ENCODE data around the gene TPBGL. TPM values are rescaled to one million over a fixed set of nuclear protein-coding genes. Genes with fewer than 3 reads are reported as not detected.

The TPBGL gene
- total RNA-seq, 1 experiment from 2014 or later, result not detected

DNA sequence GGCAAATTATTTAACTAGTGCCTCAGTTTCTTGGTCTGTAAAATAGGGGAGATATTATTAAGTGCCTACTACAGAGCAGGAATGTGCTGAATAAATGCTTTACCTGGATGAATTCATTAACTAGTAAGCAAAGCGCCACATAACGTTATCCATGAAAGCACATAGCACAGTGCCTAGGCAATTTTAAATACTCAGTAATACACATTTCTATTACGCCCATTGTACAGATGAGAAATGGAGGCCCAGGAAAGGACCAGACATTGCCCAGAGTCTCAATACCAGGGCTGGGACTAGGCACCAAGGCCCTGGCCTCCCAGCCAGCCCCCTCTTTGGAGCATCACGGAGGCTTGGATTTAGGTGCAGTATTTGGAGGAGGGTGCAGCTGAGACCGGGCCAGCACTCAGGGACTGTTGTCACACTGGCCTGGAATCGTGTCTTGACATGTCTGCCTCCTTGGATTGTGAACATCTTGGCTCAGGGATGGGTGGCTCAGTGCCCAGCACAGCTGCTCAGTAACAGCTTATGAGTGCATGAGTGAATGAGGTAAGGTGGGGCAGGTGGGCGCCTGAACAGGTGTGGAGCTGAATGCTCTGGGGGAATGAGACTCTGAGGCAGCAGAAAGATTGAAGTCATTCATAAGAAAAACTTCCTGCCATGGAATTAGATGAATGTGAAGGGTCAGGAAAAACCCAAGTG, 42.1 kb upstream of the TPBGL start:
- no peaks in the 10 kb centered on the region for H3K4me1 ChIP-seq (ENCODE audit: low read length)
- H3K9me2 ChIP-seq (replicated peaks; ENCODE audit: insufficient read depth, low read length), result no peaks in the 10 kb centered on the region
- no peak overlapping the region for H3K4me3 ChIP-seq (ENCODE audit: low read length)
- no peak overlapping the region for H2AFZ ChIP-seq (ENCODE audit: low read length)
- no peaks in the 10 kb centered on the region for H3K27me3 ChIP-seq (ENCODE audit: low read length)
- H3K79me2 ChIP-seq (ENCODE audit: low read length), result no peaks in the 10 kb centered on the region
- H3K9me3 ChIP-seq (ENCODE audit: low read length), result no peaks in the 10 kb centered on the region
- H4K20me1 ChIP-seq (ENCODE audit: insufficient read depth, low read depth, low read length), result no peaks in the 10 kb centered on the region
- no peak for DNase-seq
- no peak overlapping the region for H3K27ac ChIP-seq (ENCODE audit: low read length)
- H3K9ac ChIP-seq (ENCODE audit: low read length), result no peak overlapping the region
- H3K4me2 ChIP-seq (ENCODE audit: low read depth, low read length, poor library complexity, severe bottlenecking), result no peak overlapping the region
- H3K36me3 ChIP-seq (ENCODE audit: insufficient read depth, low read length), result no peaks in the 10 kb centered on the region

DNA sequence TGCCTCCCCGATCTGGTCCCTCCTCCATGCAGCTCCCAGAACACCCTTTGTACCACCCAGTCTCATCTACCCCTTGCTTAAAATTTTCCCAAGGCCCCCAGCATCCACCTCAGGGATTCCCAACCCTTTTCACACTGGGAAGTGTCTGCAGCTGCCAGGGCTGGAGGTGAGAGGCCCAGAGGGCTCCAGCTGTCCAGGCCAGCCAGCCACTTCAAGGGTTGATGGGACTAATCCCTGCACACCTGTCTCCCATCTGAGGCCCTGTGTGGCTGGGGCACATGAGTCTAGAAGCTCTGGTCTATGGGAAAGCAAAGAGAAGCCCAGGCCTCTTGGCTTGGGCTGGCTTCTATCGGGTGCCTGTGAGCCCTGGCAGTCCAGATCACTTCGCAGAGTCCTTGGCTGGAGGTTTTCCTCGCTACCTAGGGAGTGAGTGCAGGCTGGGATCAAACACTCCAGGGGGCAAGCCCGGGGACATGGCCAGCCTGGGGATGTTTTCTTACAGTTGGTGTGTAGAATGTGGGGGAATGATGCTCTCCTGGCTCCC, 41.1 kb upstream of the TPBGL start:
- H3K9me2 ChIP-seq (replicated peaks; ENCODE audit: insufficient read depth, low read length), result no peaks in the 10 kb centered on the region
- no peaks in the 10 kb centered on the region for H3K36me3 ChIP-seq (ENCODE audit: insufficient read depth, low read length)
- DNase-seq, result no peak
- H3K4me1 ChIP-seq (ENCODE audit: low read length), result no peaks in the 10 kb centered on the region
- no peak overlapping the region for H2AFZ ChIP-seq (ENCODE audit: low read length)
- H3K4me2 ChIP-seq (ENCODE audit: low read depth, low read length, poor library complexity, severe bottlenecking), result no peak overlapping the region
- no peak overlapping the region for H3K27ac ChIP-seq (ENCODE audit: low read length)
- no peaks in the 10 kb centered on the region for H3K9me3 ChIP-seq (ENCODE audit: low read length)
- H3K9ac ChIP-seq (ENCODE audit: low read length), result no peak overlapping the region
- H3K79me2 ChIP-seq (ENCODE audit: low read length), result no peaks in the 10 kb centered on the region
- no peaks in the 10 kb centered on the region for H4K20me1 ChIP-seq (ENCODE audit: insufficient read depth, low read depth, low read length)
- H3K4me3 ChIP-seq (ENCODE audit: low read length), result no peak overlapping the region
- no peaks in the 10 kb centered on the region for H3K27me3 ChIP-seq (ENCODE audit: low read length)

- H3K4me1 ChIP-seq (ENCODE audit: low read length), result no peaks in the 10 kb centered on the region
- no peaks in the 10 kb centered on the region for H3K9me2 ChIP-seq (replicated peaks; ENCODE audit: insufficient read depth, low read length)
- no peak overlapping the region for H3K9ac ChIP-seq (ENCODE audit: low read length)
- H3K4me3 ChIP-seq (ENCODE audit: low read length), result no peak overlapping the region
- no peaks in the 10 kb centered on the region for H3K79me2 ChIP-seq (ENCODE audit: low read length)
- no peaks in the 10 kb centered on the region for H4K20me1 ChIP-seq (ENCODE audit: insufficient read depth, low read depth, low read length)
- H3K27ac ChIP-seq (ENCODE audit: low read length), result no peak overlapping the region
- no peak overlapping the region for H3K4me2 ChIP-seq (ENCODE audit: low read depth, low read length, poor library complexity, severe bottlenecking)
- H3K36me3 ChIP-seq (ENCODE audit: insufficient read depth, low read length), result no peaks in the 10 kb centered on the region
- DNase-seq, result no peak
- H2AFZ ChIP-seq (ENCODE audit: low read length), result no peak overlapping the region
- H3K9me3 ChIP-seq (ENCODE audit: low read length), result no peaks in the 10 kb centered on the region
- no peaks in the 10 kb centered on the region for H3K27me3 ChIP-seq (ENCODE audit: low read length)
Observed at GRCh38 chr11:75200051-75200450, 40.5 kb upstream of the TPBGL start.

DNA sequence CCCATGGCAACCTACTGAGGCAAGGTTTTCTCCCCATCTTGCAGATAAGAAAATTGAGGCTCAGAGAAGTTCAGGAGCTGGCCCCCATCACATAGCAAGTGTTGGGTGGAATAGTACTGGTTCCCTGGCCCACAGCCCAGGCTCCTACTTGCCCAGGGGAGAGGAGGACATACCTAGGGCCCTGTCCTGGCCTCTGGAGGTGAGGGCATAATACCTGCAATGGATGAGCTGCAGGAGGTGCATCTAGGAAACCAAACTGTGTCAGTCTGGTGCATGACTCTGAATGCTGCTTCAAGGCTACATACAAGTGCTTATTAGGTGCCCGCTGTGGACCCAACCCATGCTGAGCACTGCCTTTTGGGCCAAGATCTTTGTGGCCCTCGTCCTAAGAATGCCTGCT, 40.0 kb upstream of the TPBGL start:
- Histone ChIP-seq H3K4me2 (ENCODE audit: low read depth, low read length, poor library complexity, severe bottlenecking) (no peak overlapping the region), H3K9me2 (replicated peaks; ENCODE audit: insufficient read depth, low read length) (no peaks in the 10 kb centered on the region), H3K36me3 (ENCODE audit: insufficient read depth, low read length) (no peaks in the 10 kb centered on the region), H3K4me3 (ENCODE audit: low read length) (no peak overlapping the region), H3K4me1 (ENCODE audit: low read length) (no peaks in the 10 kb centered on the region), H3K27me3 (ENCODE audit: low read length) (no peaks in the 10 kb centered on the region), H2AFZ (ENCODE audit: low read length) (no peak overlapping the region), H3K27ac (ENCODE audit: low read length) (no peak overlapping the region), H3K79me2 (ENCODE audit: low read length) (no peaks in the 10 kb centered on the region), H3K9ac (ENCODE audit: low read length) (no peak overlapping the region), H3K9me3 (ENCODE audit: low read length) (no peaks in the 10 kb centered on the region), H4K20me1 (ENCODE audit: insufficient read depth, low read depth, low read length) (no peaks in the 10 kb centered on the region)
- DNase-seq, result no peak

GRCh38 chr11:75201771-75202170, 38.8 kb upstream of the TPBGL start:
- H3K4me1 ChIP-seq (ENCODE audit: low read length), result no peaks in the 10 kb centered on the region
- H3K9ac ChIP-seq (ENCODE audit: low read length), result no peak overlapping the region
- DNase-seq, result no peak

DNA sequence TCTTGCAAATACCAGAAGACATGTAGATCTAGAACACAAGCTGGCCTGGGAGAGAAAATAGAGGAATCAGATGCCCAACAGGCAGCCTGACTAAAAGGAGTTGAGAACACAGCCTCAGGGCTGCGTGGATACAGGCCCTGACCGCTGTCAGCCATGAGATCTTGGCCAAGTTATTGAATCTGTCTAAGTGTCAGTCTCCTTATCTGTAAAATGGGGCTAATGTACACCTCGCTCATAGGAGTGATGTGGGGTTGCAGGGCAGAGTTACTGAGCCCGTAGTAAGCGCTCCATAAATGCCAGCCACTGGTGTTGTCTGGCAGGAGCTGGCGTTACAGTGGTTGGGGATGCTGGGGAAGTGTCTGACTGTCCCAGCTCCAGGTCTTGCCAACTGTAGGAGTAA, 38.4 kb upstream of the TPBGL start:
- no peak for DNase-seq
- Histone ChIP-seq H3K79me2 (ENCODE audit: low read length) (no peaks in the 10 kb centered on the region), H3K4me3 (ENCODE audit: low read length) (no peak overlapping the region), H3K4me1 (ENCODE audit: low read length) (no peaks in the 10 kb centered on the region), H3K9me2 (replicated peaks; ENCODE audit: insufficient read depth, low read length) (no peaks in the 10 kb centered on the region), H3K4me2 (ENCODE audit: low read depth, low read length, poor library complexity, severe bottlenecking) (no peak overlapping the region), H2AFZ (ENCODE audit: low read length) (no peak overlapping the region), H3K27me3 (ENCODE audit: low read length) (no peaks in the 10 kb centered on the region), H3K27ac (ENCODE audit: low read length) (no peak overlapping the region), H3K9me3 (ENCODE audit: low read length) (no peaks in the 10 kb centered on the region), H4K20me1 (ENCODE audit: insufficient read depth, low read depth, low read length) (no peaks in the 10 kb centered on the region), H3K36me3 (ENCODE audit: insufficient read depth, low read length) (no peaks in the 10 kb centered on the region), H3K9ac (ENCODE audit: low read length) (no peak overlapping the region)

More at GRCh38 chr11:75201771-75202170, 38.8 kb upstream of the TPBGL start:
- Histone ChIP-seq H3K36me3 (ENCODE audit: insufficient read depth, low read length) (no peaks in the 10 kb centered on the region), H3K27me3 (ENCODE audit: low read length) (no peaks in the 10 kb centered on the region), H3K4me2 (ENCODE audit: low read depth, low read length, poor library complexity, severe bottlenecking) (no peak overlapping the region), H3K4me3 (ENCODE audit: low read length) (no peak overlapping the region), H3K9me3 (ENCODE audit: low read length) (no peaks in the 10 kb centered on the region), H3K27ac (ENCODE audit: low read length) (no peak overlapping the region), H3K79me2 (ENCODE audit: low read length) (no peaks in the 10 kb centered on the region), H4K20me1 (ENCODE audit: insufficient read depth, low read depth, low read length) (no peaks in the 10 kb centered on the region), H2AFZ (ENCODE audit: low read length) (no peak overlapping the region), H3K9me2 (replicated peaks; ENCODE audit: insufficient read depth, low read length) (no peaks in the 10 kb centered on the region)

GRCh38 chr11:75203138-75203537, 37.4 kb upstream of the TPBGL start:
- Histone ChIP-seq H3K9ac (ENCODE audit: low read length) (no peak overlapping the region), H3K27ac (ENCODE audit: low read length) (no peak overlapping the region)

GRCh38 chr11:75203641-75204011, 36.9 kb upstream of the TPBGL start:
- H3K9me3 ChIP-seq (ENCODE audit: low read length), result no peaks in the 10 kb centered on the region
- no peak overlapping the region for H3K9ac ChIP-seq (ENCODE audit: low read length)
- no peaks in the 10 kb centered on the region for H3K4me1 ChIP-seq (ENCODE audit: low read length)
- no peaks in the 10 kb centered on the region for H3K9me2 ChIP-seq (replicated peaks; ENCODE audit: insufficient read depth, low read length)
- no peaks in the 10 kb centered on the region for H3K79me2 ChIP-seq (ENCODE audit: low read length)
- H3K27me3 ChIP-seq (ENCODE audit: low read length), result no peaks in the 10 kb centered on the region
- no peaks in the 10 kb centered on the region for H3K36me3 ChIP-seq (ENCODE audit: insufficient read depth, low read length)
- H3K27ac ChIP-seq (ENCODE audit: low read length), result no peak overlapping the region
- no peak for DNase-seq
- no peak overlapping the region for H3K4me2 ChIP-seq (ENCODE audit: low read depth, low read length, poor library complexity, severe bottlenecking)
- H2AFZ ChIP-seq (ENCODE audit: low read length), result no peak overlapping the region
- H3K4me3 ChIP-seq (ENCODE audit: low read length), result no peak overlapping the region
- no peaks in the 10 kb centered on the region for H4K20me1 ChIP-seq (ENCODE audit: insufficient read depth, low read depth, low read length)

More at GRCh38 chr11:75203138-75203537, 37.4 kb upstream of the TPBGL start:
- DNase-seq, result no peak
- H3K27me3 ChIP-seq (ENCODE audit: low read length), result no peaks in the 10 kb centered on the region
- no peak overlapping the region for H2AFZ ChIP-seq (ENCODE audit: low read length)
- no peaks in the 10 kb centered on the region for H3K79me2 ChIP-seq (ENCODE audit: low read length)
- H3K4me3 ChIP-seq (ENCODE audit: low read length), result no peak overlapping the region
- H3K36me3 ChIP-seq (ENCODE audit: insufficient read depth, low read length), result no peaks in the 10 kb centered on the region
- H4K20me1 ChIP-seq (ENCODE audit: insufficient read depth, low read depth, low read length), result no peaks in the 10 kb centered on the region
- H3K9me2 ChIP-seq (replicated peaks; ENCODE audit: insufficient read depth, low read length), result no peaks in the 10 kb centered on the region
- H3K4me2 ChIP-seq (ENCODE audit: low read depth, low read length, poor library complexity, severe bottlenecking), result no peak overlapping the region
- H3K4me1 ChIP-seq (ENCODE audit: low read length), result no peaks in the 10 kb centered on the region
- H3K9me3 ChIP-seq (ENCODE audit: low read length), result no peaks in the 10 kb centered on the region
